Kidney capillary endothelial cell (primary cell): Measurements from ENCODE around the gene TTBK2.

Experiments used
- DNase-seq: peaks from one replicate; pipeline ENCODE4 v3.0.0-alpha.2; 2018; ENCODE audit warnings: low spot score

TTBK2 gene

GRCh38 chr15:42726114-42726513 is 194.5 kb downstream of the TTBK2 start:
- no peak for DNase-seq

- no peak for DNase-seq
Observed at GRCh38 chr15:42725331-42725903, 195.2 kb downstream of the TTBK2 start.

GRCh38 chr15:42724276-42724675 is 196.3 kb downstream of the TTBK2 start:
- no peak for DNase-seq

- DNase-seq = no peak
Observed at GRCh38 chr15:42723068-42723467, 197.5 kb downstream of the TTBK2 start.

- DNase-seq = no peak
Observed at GRCh38 chr15:42721916-42722315, 198.7 kb downstream of the TTBK2 start.

GRCh38 chr15:42721016-42721415 is 199.6 kb downstream of the TTBK2 start:
- DNase-seq = no peak

GRCh38 chr15:42720071-42720470 is 200.5 kb downstream of the TTBK2 start:
- DNase-seq = no peak

GRCh38 chr15:42719043-42719442 is 201.5 kb downstream of the TTBK2 start:
- DNase-seq = no peak

- no peak for DNase-seq
Observed at GRCh38 chr15:42716626-42717025, 204.0 kb downstream of the TTBK2 start.

GRCh38 chr15:42716125-42716524 is 204.5 kb downstream of the TTBK2 start:
- DNase-seq = no peak

- DNase-seq = no peak
Observed at GRCh38 chr15:42712584-42712983, 208.0 kb downstream of the TTBK2 start.

GRCh38 chr15:42711746-42712145 is 208.8 kb downstream of the TTBK2 start:
- no peak for DNase-seq

- no peak for DNase-seq
Observed at GRCh38 chr15:42710662-42711061, 209.9 kb downstream of the TTBK2 start.

GRCh38 chr15:42707873-42708544 is 212.6 kb downstream of the TTBK2 start:
- DNase-seq = no peak

GRCh38 chr15:42707068-42707467 is 213.5 kb downstream of the TTBK2 start:
- no peak for DNase-seq

- DNase-seq = no peak
Observed at GRCh38 chr15:42705336-42705735, 215.2 kb downstream of the TTBK2 start.

GRCh38 chr15:42704492-42704926 is 216.1 kb downstream of the TTBK2 start:
- peak; percentile 47 for DNase-seq

GRCh38 chr15:42696626-42697025 is 224.0 kb downstream of the TTBK2 start:
- no peak for DNase-seq

- DNase-seq = no peak
Observed at GRCh38 chr15:42695527-42696071, 225.0 kb downstream of the TTBK2 start.

GRCh38 chr15:42694398-42694797 is 226.2 kb downstream of the TTBK2 start:
- DNase-seq = no peak

- no peak for DNase-seq
Observed at GRCh38 chr15:42693942-42694341, 226.6 kb downstream of the TTBK2 start.

- no peak for DNase-seq
Observed at GRCh38 chr15:42693496-42693895, 227.1 kb downstream of the TTBK2 start.

GRCh38 chr15:42692997-42693396 is 227.6 kb downstream of the TTBK2 start:
- no peak for DNase-seq

- no peak for DNase-seq
Observed at GRCh38 chr15:42692536-42692935, 228.0 kb downstream of the TTBK2 start.
